CD14-positive monocyte (primary cell): Measurements from ENCODE around the gene LGALS3. TPM values are rescaled to one million over a fixed set of nuclear protein-coding genes. Genes with fewer than 3 reads are reported as not detected.
A peak's percentile ranks its signal among the peaks of the same experiment; 100 is the strongest.

ENCODE experiments used
- DNase-seq, 3 donors: peaks; one replicate each; pipeline ENCODE4 v3.0.0-alpha.2; 2011 to 2022
- H2AFZ ChIP-seq: 2 replicates; pipeline ENCODE4 v1.6.0; 2012; ENCODE audit warnings: mild to moderate bottlenecking, low read depth, low read length, inconsistent platforms; ENCODE audit not compliant: insufficient read depth, poor library complexity, severe bottlenecking
- H3K27ac ChIP-seq, 2 donors: 1 replicate in 1 of 2; 2 replicates in 1 of 2; pipeline ENCODE4 v1.5.1; 2012 to 2013; ENCODE audit warnings: low read length in 2 of 2, control low read depth in 1 of 2, inconsistent platforms in 1 of 2, low read depth in 1 of 2, mild to moderate bottlenecking in 1 of 2
- H3K27me3 ChIP-seq, 2 donors: one replicate each; pipeline versions ENCODE4 v1.6.0 to v1.6.1; 2011 to 2013; ENCODE audit warnings: low read length in 2 of 2; ENCODE audit not compliant: control insufficient read depth in 2 of 2, insufficient read depth in 2 of 2
- H3K36me3 ChIP-seq, 2 donors: replicated peaks in 1 of 2; 1 replicate in 1 of 2; 2 replicates in 1 of 2; pipeline versions ENCODE4 v1.5.1 to v1.6.1; 2012 to 2013; ENCODE audit warnings: low read length in 2 of 2, control low read depth in 1 of 2, inconsistent platforms in 1 of 2, mild to moderate bottlenecking in 1 of 2; ENCODE audit not compliant: insufficient read depth in 2 of 2, control insufficient read depth in 1 of 2
- H3K4me1 ChIP-seq, 2 donors: 1 replicate in 1 of 2; 2 replicates in 1 of 2; pipeline versions ENCODE4 v1.5.1 to v1.6.1; 2012 to 2013; ENCODE audit warnings: low read length in 2 of 2, control low read depth in 1 of 2, inconsistent platforms in 1 of 2, mild to moderate bottlenecking in 1 of 2, moderate library complexity in 1 of 2; ENCODE audit not compliant: insufficient read depth in 2 of 2, control insufficient read depth in 1 of 2
- H3K4me2 ChIP-seq: replicated peaks from 2 replicates; pipeline ENCODE3; 2012; ENCODE audit warnings: low read length, moderate library complexity, mild to moderate bottlenecking; ENCODE audit not compliant: poor library complexity, severe bottlenecking; ENCODE audit errors: extremely low read depth
- H3K4me3 ChIP-seq, 3 experiments: fragments of 200-600 bp in 1 of 3; sonication (generic) in 1 of 3; replicated peaks in 1 of 3; 1 replicate in 2 of 3; 2 replicates in 1 of 3; pipeline ENCODE4 v1.5.1; 2011 to 2013; ENCODE audit warnings: low read length in 3 of 3, mild to moderate bottlenecking in 3 of 3, control low read depth in 2 of 3, low read depth in 2 of 3, inconsistent platforms in 1 of 3, moderate library complexity in 1 of 3
- H3K79me2 ChIP-seq: 2 replicates; pipeline ENCODE4 v1.6.0; 2012; ENCODE audit warnings: mild to moderate bottlenecking, control low read depth, inconsistent platforms, low read length, moderate library complexity; ENCODE audit not compliant: insufficient read depth
- H3K9ac ChIP-seq: 2 replicates; pipeline ENCODE4 v1.6.0; 2017; ENCODE audit warnings: low read length, mild to moderate bottlenecking; ENCODE audit not compliant: insufficient read depth, poor library complexity, severe bottlenecking
- H3K9me3 ChIP-seq, 2 donors: replicated peaks in 1 of 2; 1 replicate in 1 of 2; 2 replicates in 1 of 2; pipeline versions ENCODE4 v1.5.1 to v1.6.1; 2012 to 2013; ENCODE audit warnings: low read length in 2 of 2, control low read depth in 1 of 2; ENCODE audit not compliant: control insufficient read depth in 1 of 2, insufficient read depth in 1 of 2
- H4K20me1 ChIP-seq: 2 replicates; pipeline ENCODE4 v1.6.0; 2012; ENCODE audit warnings: mild to moderate bottlenecking, low read length, control low read depth, moderate library complexity; ENCODE audit not compliant: insufficient read depth
- H3K27ac Mint-ChIP-seq, 7 donors: one replicate each; pipeline ENCODE4 v1.8.0; 2020; ENCODE audit warnings: mild to moderate bottlenecking in 7 of 7, mixed read lengths in 7 of 7, moderate library complexity in 6 of 7, inconsistent platforms in 2 of 7
- H3K27me3 Mint-ChIP-seq, 3 donors: one replicate each; pipeline ENCODE4 v1.8.0; 2021 to 2022; ENCODE audit warnings: low read depth in 3 of 3, mild to moderate bottlenecking in 3 of 3, mixed read lengths in 3 of 3, moderate library complexity in 3 of 3, inconsistent platforms in 1 of 3
- H3K36me3 Mint-ChIP-seq, 2 donors: one replicate each; pipeline ENCODE4 v1.8.0; 2020; ENCODE audit warnings: mixed read lengths in 2 of 2, inconsistent platforms in 1 of 2, mild to moderate bottlenecking in 1 of 2
- H3K4me1 Mint-ChIP-seq: one replicate; pipeline ENCODE4 v1.8.0; 2020; ENCODE audit warnings: mild to moderate bottlenecking, mixed read lengths
- H3K4me3 Mint-ChIP-seq, 2 donors: one replicate each; pipeline ENCODE4 v1.8.0; 2020; ENCODE audit warnings: mild to moderate bottlenecking in 2 of 2, mixed read lengths in 2 of 2, moderate library complexity in 1 of 2
- H3K9me3 Mint-ChIP-seq, 7 donors: one replicate each; pipeline ENCODE4 v1.8.0; 2020 to 2022; ENCODE audit warnings: mixed read lengths in 7 of 7, mild to moderate bottlenecking in 6 of 7, moderate library complexity in 6 of 7, inconsistent platforms in 2 of 7
- WGBS: methylation state at CpG from one replicate; pipeline ENCODE4 v1.1.5; 2013; ENCODE audit warnings: missing lambda C conversion rate; ENCODE audit not compliant: insufficient coverage; 5-methylcytosine and 5-hydroxymethylcytosine counted together
- intact Hi-C, 2 donors: fragments of 100-400 bp; cut with micrococcal nuclease; formaldehyde crosslinking; loops; one replicate each; pipeline versions ENCODE4 v1.15.0 to v1.15.1; 2023
- polyA plus RNA-seq, 3 donors: library from polyadenylated mRNA; depleted of rRNA in 1 of 3; unstranded in 2 of 3; stranded (reverse) in 1 of 3; fragments of 300-500 nt in 2 of 3; fragments of >200 nt in 1 of 3; fragmentation: Illumina TruSeq in 2 of 3; gene quantifications; 1 replicate in 2 of 3; 2 replicates in 1 of 3; pipeline ENCODE4 v1.2.3, GENCODE V29; 2012 to 2021
- TF ChIP-seq, protein P1 (sequence below): fragments of 200-600 bp; IDR thresholded peaks from one replicate; pipeline ENCODE4 v1.8.0; 2022; ENCODE audit warnings: antibody characterized with exemption, mild to moderate bottlenecking

LGALS3 gene
- polyA plus RNA-seq, 3 donors = 266 to 878 (median 788) TPM

DNA sequence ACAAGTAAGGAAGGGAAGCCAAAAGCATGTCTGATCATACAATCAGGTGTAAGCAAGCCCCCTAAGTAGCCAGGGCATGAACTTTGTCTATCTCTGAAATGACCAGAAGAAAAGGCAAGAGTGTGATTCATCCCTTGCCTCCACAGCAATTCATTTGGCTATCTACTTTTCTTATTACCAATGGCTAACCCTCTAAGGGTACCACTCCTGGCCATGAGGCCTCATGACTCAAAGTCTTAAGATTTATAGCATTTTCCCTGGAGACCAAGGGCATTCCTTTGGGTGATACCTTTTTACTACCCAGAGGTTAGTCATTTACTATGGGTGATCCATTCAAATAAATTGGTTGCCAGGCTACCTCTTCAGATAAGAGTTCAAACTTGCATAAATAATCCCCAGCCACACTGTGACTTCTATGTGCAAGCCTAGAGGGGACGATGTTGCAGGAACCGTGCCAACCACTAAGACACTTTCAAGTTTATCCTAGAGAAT is 1.5 kb upstream of the LGALS3 start:
- Mint-ChIP-seq H3K9me3 (peaks cover 0 to 1% (median 0%) of the 10 kb centered on the region in 7 donors), H3K4me3 (no peak overlapping the region), H3K27me3 (peaks cover 0 to 4% (median 2%) of the 10 kb centered on the region in 3 donors), H3K4me1 (peaks cover 89% of the 10 kb centered on the region), H3K36me3 (peaks cover 17 to 20% of the 10 kb centered on the region in 2 donors), H3K27ac (peak overlapping the region; percentile 87 to 96 (median 92))
- Histone ChIP-seq H3K4me3 (peak overlapping the region in 1 of 3 experiments; percentile 0), H3K4me1 (peaks cover 87 to 93% of the 10 kb centered on the region in 2 donors), H3K36me3 (peaks cover 0 to 2% of the 10 kb centered on the region in 2 donors), H3K27ac (peak overlapping the region in 1 of 2 donors; percentile 93), H3K9me3 (no peaks in the 10 kb centered on the region), H2AFZ (no peak overlapping the region), H4K20me1 (peaks cover 29% of the 10 kb centered on the region), H3K4me2 (no peak overlapping the region), H3K79me2 (peaks cover 37% of the 10 kb centered on the region), H3K27me3 (no peaks in the 10 kb centered on the region), H3K9ac (no peak overlapping the region)
- intact Hi-C loops = loop anchor here in 1 of 2 donors (5.0 kb wide), 1 partner anchor 35 kb away; no protein-coding TSS in a partner anchor
- TF ChIP-seq, protein P1, sequence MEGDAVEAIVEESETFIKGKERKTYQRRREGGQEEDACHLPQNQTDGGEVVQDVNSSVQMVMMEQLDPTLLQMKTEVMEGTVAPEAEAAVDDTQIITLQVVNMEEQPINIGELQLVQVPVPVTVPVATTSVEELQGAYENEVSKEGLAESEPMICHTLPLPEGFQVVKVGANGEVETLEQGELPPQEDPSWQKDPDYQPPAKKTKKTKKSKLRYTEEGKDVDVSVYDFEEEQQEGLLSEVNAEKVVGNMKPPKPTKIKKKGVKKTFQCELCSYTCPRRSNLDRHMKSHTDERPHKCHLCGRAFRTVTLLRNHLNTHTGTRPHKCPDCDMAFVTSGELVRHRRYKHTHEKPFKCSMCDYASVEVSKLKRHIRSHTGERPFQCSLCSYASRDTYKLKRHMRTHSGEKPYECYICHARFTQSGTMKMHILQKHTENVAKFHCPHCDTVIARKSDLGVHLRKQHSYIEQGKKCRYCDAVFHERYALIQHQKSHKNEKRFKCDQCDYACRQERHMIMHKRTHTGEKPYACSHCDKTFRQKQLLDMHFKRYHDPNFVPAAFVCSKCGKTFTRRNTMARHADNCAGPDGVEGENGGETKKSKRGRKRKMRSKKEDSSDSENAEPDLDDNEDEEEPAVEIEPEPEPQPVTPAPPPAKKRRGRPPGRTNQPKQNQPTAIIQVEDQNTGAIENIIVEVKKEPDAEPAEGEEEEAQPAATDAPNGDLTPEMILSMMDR = no peak
- DNase-seq = peak in 2 of 3 donors; percentile 76 to 77
- 80% methylated on average over 2 of the region's 2 CpGs for WGBS

DNA sequence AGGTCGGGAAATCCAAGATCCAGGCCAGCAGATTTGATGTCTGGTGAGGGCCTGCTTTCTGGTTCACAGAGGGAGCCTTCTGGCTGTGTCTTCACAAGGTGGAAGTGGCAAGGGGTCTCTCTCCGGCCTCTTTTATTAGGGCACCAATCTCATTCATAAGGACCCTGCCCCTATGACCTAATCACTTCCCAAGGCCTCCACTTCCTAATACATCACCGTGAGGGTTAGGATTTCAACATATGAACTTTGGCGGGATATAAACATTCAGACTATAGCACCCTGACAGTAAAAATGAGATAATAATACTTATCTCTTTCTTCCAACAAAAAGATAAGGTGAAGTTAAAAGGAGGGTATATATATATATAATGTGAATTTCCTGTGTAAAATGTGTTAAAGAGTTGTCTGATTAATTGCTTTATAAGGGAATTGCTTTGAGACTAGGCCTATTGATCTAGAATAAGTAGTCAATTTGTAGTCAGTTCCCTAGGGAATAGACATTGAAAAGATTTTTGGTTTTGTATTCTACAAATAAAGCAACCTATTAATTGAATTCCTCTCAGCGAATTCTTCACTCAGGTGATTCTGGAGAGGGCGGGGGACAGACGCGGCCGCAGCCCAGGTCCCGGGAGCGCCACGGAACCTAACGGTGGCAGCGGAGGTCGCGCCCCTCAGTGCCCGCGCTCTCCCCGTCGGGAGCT is 516 bp upstream of the LGALS3 start:
- Histone ChIP-seq H3K4me1 (peaks cover 78 to 92% of the 10 kb centered on the region in 2 donors), H3K4me2 (peak overlapping the region; percentile 82)

More for the DNA sequence above, 516 bp upstream of the LGALS3 start:
- H3K79me2 ChIP-seq = peaks cover 47% of the 10 kb centered on the region
- WGBS = 2% methylated on average over 16 of the region's 20 CpGs
- no peaks in the 10 kb centered on the region for H3K9me3 ChIP-seq
- peak overlapping the region; percentile 22 to 88 (median 69) for H3K4me3 ChIP-seq
- intact Hi-C loops = loop anchor here in 1 of 2 donors (5.0 kb wide), 1 partner anchor 36 kb away; no protein-coding TSS in a partner anchor
- Mint-ChIP-seq H3K27me3 (peaks cover 0 to 3% (median 0%) of the 10 kb centered on the region in 3 donors), H3K27ac (peak overlapping the region; percentile 73 to 96 (median 86)), H3K4me3 (peak overlapping the region in 1 of 2 donors; percentile 71), H3K9me3 (peaks cover 0 to 1% (median 0%) of the 10 kb centered on the region in 7 donors), H3K4me1 (peaks cover 86% of the 10 kb centered on the region), H3K36me3 (peaks cover 26 to 31% of the 10 kb centered on the region in 2 donors)
- H3K27ac ChIP-seq = peak overlapping the region; percentile 48 to 93
- peak in 2 of 3 donors; percentile 55 to 62 for DNase-seq
- H2AFZ ChIP-seq = peak overlapping the region; percentile 65
- peak overlapping the region; percentile 99 for H3K9ac ChIP-seq
- H4K20me1 ChIP-seq = peaks cover 40% of the 10 kb centered on the region
- H3K36me3 ChIP-seq = peaks cover 6 to 13% of the 10 kb centered on the region in 2 donors
- H3K27me3 ChIP-seq = no peaks in the 10 kb centered on the region
- TF ChIP-seq, protein P1 = no peak
